Peyer's patch (tissue), 4 donors: ENCODE data around the gene NPTN. TPM values are rescaled to one million over a fixed set of nuclear protein-coding genes. Genes with fewer than 3 reads are reported as not detected.

Source experiments
- DNase-seq, 3 donors: peaks; one replicate each; pipeline ENCODE4 v3.0.0-alpha.2; 2017 to 2019
- H3K27ac ChIP-seq, 4 donors: fragments of 200-600 bp; sonication (generic); one replicate each; pipeline ENCODE4 v1.5.1; 2016 to 2019
- H3K27me3 ChIP-seq, 2 donors: fragments of 200-600 bp; sonication (generic); one replicate each; pipeline ENCODE4 v1.5.1; 2019
- H3K36me3 ChIP-seq, 3 donors: fragments of 200-600 bp; sonication (generic); one replicate each; pipeline ENCODE4 v1.5.1; 2016 to 2019
- H3K4me1 ChIP-seq, 4 donors: fragments of 200-600 bp; sonication (generic); one replicate each; pipeline ENCODE4 v1.5.1; 2016 to 2019
- H3K4me3 ChIP-seq, 4 donors: fragments of 200-600 bp; sonication (generic); 1 replicate in 3 of 4; 2 replicates in 1 of 4; pipeline ENCODE4 v1.5.1; 2016 to 2019; ENCODE audit warnings: mild to moderate bottlenecking in 1 of 4
- H3K9me3 ChIP-seq, 4 donors: fragments of 200-600 bp; sonication (generic); one replicate each; pipeline ENCODE4 v1.5.1; 2016 to 2019; ENCODE audit warnings: mild to moderate bottlenecking in 1 of 4
- POLR2A ChIP-seq, 2 donors: fragments of 450-650 bp; IDR thresholded peaks; one replicate each; pipeline ENCODE4 v1.5.1; 2017; ENCODE audit warnings: antibody characterized with exemption in 2 of 2, mild to moderate bottlenecking in 2 of 2, moderate library complexity in 2 of 2
- total RNA-seq, 4 donors: library from RNA; depleted of rRNA; stranded (reverse); fragments of >200 nt; gene quantifications; one replicate each; pipeline ENCODE4 v1.1.0, GENCODE V29; 2016
- TF ChIP-seq, protein P1 (sequence below), 6 experiments: fragments of 450-650 bp in 4 of 6; fragments of 200-600 bp in 2 of 6; sonication (generic) in 1 of 6; IDR thresholded peaks; one replicate each; pipeline ENCODE4 v1.5.1; 2017 to 2019; ENCODE audit warnings: antibody characterized with exemption in 6 of 6, mild to moderate bottlenecking in 3 of 6, moderate library complexity in 1 of 6

Gene NPTN
- total RNA-seq, 4 donors from 2014 or later = 66.0 to 173 (median 133) TPM

DNA sequence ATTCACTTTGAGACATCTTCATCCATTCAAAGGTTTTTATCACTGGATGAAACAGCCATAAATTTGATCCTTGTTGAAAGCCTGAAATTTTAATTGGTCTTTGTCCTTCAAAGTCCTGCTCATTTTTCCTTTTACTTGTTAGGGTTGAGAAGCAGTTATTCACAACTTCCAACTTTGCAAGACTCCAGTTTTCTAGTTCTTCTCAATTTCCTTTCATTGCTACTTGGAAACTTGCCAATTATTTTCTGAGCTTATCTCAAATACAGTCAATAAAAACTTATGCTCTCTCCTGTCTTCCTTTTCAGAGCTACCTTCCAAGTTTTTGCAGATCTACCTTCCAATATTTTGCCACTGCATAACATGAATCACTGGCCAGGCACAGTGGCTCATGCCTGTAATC is 27.3 kb upstream of the NPTN start:
- DNase-seq = no peak
- Histone ChIP-seq H3K27me3 (no peaks in the 10 kb centered on the region), H3K27ac (no peak overlapping the region), H3K36me3 (no peaks in the 10 kb centered on the region), H3K4me1 (no peaks in the 10 kb centered on the region), H3K4me3 (no peak overlapping the region), H3K9me3 (no peaks in the 10 kb centered on the region)
- TF ChIP-seq, protein P1, sequence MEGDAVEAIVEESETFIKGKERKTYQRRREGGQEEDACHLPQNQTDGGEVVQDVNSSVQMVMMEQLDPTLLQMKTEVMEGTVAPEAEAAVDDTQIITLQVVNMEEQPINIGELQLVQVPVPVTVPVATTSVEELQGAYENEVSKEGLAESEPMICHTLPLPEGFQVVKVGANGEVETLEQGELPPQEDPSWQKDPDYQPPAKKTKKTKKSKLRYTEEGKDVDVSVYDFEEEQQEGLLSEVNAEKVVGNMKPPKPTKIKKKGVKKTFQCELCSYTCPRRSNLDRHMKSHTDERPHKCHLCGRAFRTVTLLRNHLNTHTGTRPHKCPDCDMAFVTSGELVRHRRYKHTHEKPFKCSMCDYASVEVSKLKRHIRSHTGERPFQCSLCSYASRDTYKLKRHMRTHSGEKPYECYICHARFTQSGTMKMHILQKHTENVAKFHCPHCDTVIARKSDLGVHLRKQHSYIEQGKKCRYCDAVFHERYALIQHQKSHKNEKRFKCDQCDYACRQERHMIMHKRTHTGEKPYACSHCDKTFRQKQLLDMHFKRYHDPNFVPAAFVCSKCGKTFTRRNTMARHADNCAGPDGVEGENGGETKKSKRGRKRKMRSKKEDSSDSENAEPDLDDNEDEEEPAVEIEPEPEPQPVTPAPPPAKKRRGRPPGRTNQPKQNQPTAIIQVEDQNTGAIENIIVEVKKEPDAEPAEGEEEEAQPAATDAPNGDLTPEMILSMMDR (IDR thresholded peaks at IDR 0.05) = no peak
- TF ChIP-seq POLR2A (IDR thresholded peaks at IDR 0.05) = no peak

DNA sequence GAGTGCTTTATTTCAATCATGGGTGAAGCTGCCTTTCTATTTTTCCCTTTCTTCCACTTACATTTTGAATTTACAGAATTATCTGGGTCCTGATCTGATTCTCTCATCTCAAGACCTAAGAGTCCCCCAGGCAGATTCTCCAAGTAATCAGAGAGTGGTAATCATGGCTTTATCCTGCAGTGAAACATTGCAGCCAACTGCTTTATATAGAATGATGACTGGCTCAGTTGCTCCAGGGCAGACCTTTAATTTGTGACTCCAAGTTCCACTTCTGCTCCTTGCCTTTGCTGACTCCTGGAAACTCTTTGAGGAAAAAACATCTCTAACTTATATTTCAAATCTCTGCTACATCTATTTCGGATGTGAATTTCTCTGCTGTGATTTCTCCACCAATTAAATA is 25.5 kb upstream of the NPTN start:
- no peaks in the 10 kb centered on the region for H3K4me1 ChIP-seq
- no peaks in the 10 kb centered on the region for H3K27me3 ChIP-seq
- H3K27ac ChIP-seq = no peak overlapping the region
- TF ChIP-seq, protein P1 (IDR thresholded peaks at IDR 0.05) = no peak
- TF ChIP-seq POLR2A (IDR thresholded peaks at IDR 0.05) = no peak
- no peaks in the 10 kb centered on the region for H3K9me3 ChIP-seq
- H3K36me3 ChIP-seq = no peaks in the 10 kb centered on the region
- no peak for DNase-seq
- H3K4me3 ChIP-seq = no peak overlapping the region

DNA sequence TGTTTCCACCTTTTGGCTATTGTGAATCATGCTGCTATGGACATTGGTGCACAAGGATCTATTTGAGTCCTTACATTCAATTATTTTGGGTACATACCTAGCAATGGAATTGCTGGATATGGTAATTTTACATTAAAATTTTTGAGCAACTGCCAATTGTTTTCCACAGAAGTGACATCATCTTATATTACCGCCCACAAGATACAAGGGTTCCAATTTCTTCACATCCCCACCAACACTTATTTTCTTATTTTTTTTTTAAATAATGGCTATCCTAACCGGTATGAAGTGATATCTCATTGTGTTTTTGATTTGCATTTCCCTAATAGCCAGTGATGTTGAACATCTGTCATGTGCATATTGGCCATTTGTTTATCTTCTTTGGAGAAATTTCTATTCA is 22.5 kb upstream of the NPTN start:
- no peak for DNase-seq
- TF ChIP-seq POLR2A (IDR thresholded peaks at IDR 0.05) = no peak
- TF ChIP-seq, protein P1 (IDR thresholded peaks at IDR 0.05) = no peak
- Histone ChIP-seq H3K4me1 (no peaks in the 10 kb centered on the region), H3K36me3 (no peaks in the 10 kb centered on the region), H3K27ac (no peak overlapping the region), H3K4me3 (no peak overlapping the region), H3K9me3 (no peaks in the 10 kb centered on the region), H3K27me3 (no peaks in the 10 kb centered on the region)

DNA sequence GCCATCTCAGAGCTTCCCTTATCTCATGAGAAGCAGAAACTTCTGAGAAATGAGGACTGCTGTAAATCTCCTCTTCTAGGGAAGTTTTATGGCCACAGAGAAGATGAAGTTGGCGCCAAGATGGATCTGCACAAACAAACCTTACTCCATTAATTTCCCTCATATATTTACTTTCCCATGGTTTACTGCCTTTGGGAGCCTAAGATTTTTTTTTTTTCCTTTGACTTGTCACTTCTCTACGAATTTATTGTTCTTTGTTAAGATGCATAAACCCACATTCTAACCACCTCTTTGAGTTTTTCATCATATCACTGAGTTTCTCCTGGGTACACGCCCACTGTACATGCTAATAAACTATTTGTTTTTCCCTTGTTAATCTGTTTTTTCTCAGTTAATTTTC is 21.5 kb upstream of the NPTN start:
- Histone ChIP-seq H3K9me3 (no peaks in the 10 kb centered on the region), H3K4me3 (no peak overlapping the region), H3K27me3 (no peaks in the 10 kb centered on the region), H3K27ac (no peak overlapping the region), H3K4me1 (no peaks in the 10 kb centered on the region), H3K36me3 (no peaks in the 10 kb centered on the region)
- DNase-seq = no peak
- TF ChIP-seq, protein P1 (IDR thresholded peaks at IDR 0.05) = no peak
- no peak for TF ChIP-seq POLR2A (IDR thresholded peaks at IDR 0.05)

DNA sequence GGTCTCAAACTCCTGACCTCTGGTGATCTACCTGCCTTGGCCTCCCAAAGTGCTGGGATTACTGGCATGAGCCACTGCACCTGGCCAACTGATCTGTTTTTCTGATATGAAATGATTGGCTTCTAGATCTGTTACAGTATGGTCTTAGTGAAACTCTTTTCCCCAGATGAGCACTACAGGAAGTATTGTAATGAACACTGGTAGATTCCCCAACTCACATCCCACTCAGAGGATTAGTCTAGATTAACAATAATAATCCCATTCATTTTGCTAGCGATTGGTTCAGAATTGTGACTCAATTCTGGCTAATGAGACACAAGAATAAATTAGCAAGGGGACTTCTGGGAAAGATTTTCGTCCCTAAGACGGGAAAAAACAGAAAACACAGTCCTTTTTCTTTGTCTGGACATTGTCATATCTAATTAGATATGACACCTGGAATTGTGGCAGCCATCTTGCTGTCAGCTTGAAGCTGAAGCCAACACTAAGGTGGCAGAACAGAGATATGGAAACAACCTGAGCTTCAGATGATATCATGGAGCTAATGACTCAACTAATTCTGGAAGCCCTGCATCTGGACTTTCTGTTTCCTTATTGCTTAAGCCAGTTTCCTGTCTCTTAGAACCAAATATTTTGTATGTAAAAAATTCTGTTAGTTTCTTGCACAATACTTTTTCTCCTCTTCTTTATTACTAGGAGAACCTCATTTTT is 17.4 kb upstream of the NPTN start:
- H3K4me1 ChIP-seq = no peaks in the 10 kb centered on the region
- no peak for DNase-seq
- no peaks in the 10 kb centered on the region for H3K27me3 ChIP-seq
- no peak overlapping the region for H3K27ac ChIP-seq
- TF ChIP-seq POLR2A (IDR thresholded peaks at IDR 0.05) = no peak
- TF ChIP-seq, protein P1 (IDR thresholded peaks at IDR 0.05) = no peak
- no peaks in the 10 kb centered on the region for H3K36me3 ChIP-seq
- H3K9me3 ChIP-seq = no peaks in the 10 kb centered on the region
- H3K4me3 ChIP-seq = no peak overlapping the region

DNA sequence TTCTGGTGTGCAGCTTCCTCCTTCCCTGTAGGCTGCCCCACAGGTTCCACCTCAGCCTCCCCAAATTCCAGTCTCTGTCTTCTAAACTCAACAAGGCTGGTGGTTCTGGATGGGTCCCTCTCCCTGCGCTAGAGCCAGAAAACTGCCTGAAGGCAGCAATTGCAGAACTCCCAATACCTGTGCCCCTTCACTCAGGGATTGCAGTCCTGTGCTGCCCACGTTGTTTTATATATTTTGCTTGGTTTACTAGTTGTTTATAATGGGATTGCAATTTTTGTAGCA is 14.8 kb upstream of the NPTN start:
- H3K27me3 ChIP-seq = no peaks in the 10 kb centered on the region
- no peaks in the 10 kb centered on the region for H3K36me3 ChIP-seq
- H3K4me3 ChIP-seq = no peak overlapping the region
- DNase-seq = no peak
- H3K9me3 ChIP-seq = no peaks in the 10 kb centered on the region
- TF ChIP-seq POLR2A (IDR thresholded peaks at IDR 0.05) = no peak
- TF ChIP-seq, protein P1 (IDR thresholded peaks at IDR 0.05) = no peak
- no peaks in the 10 kb centered on the region for H3K4me1 ChIP-seq
- no peak overlapping the region for H3K27ac ChIP-seq
